Measurements from ENCODE around the gene ADGRG3.

The ADGRG3 gene

GRCh38 chr16:57639172-57639887 is 28.8 kb upstream of the ADGRG3 start:
- Histone ChIP-seq H3K4me3 (ENCODE audit: low read length) (no peak overlapping the region), H3K9ac (ENCODE audit: low read length) (no peak overlapping the region), H3K27me3 (ENCODE audit: low read depth, low read length) (peaks cover 80% of the 10 kb centered on the region), H3K79me2 (ENCODE audit: low read length) (no peaks in the 10 kb centered on the region), H2AFZ (ENCODE audit: low read depth, low read length) (no peak overlapping the region), H3K4me2 (ENCODE audit: low read length) (no peak overlapping the region), H3K27ac (ENCODE audit: low read length) (no peak overlapping the region), H3K36me3 (replicated peaks; ENCODE audit: low read depth, low read length) (no peaks in the 10 kb centered on the region), H3K9me3 (ENCODE audit: insufficient read depth, low read length) (no peaks in the 10 kb centered on the region), H3K4me1 (ENCODE audit: low read length) (no peaks in the 10 kb centered on the region), H4K20me1 (ENCODE audit: insufficient read depth, low read length) (peaks cover 18% of the 10 kb centered on the region)
- TF ChIP-seq CTCF (IDR thresholded peaks at IDR 0.05; ENCODE audit: low read depth, low read length) (no peak), EZH2phosphoT487 (IDR thresholded peaks at IDR 0.05; ENCODE audit: low read depth) (no peak)

- no peak overlapping the region for H3K4me3 ChIP-seq (ENCODE audit: low read length)
- H3K27ac ChIP-seq (ENCODE audit: low read length) = no peak overlapping the region
Observed at GRCh38 chr16:57640185-57640584, 27.9 kb upstream of the ADGRG3 start.

GRCh38 chr16:57640612-57641011 is 27.5 kb upstream of the ADGRG3 start:
- Histone ChIP-seq H3K27me3 (ENCODE audit: low read depth, low read length) (peaks cover 69% of the 10 kb centered on the region), H3K9me3 (ENCODE audit: insufficient read depth, low read length) (no peaks in the 10 kb centered on the region), H3K27ac (ENCODE audit: low read length) (no peak overlapping the region), H3K4me2 (ENCODE audit: low read length) (no peak overlapping the region), H3K79me2 (ENCODE audit: low read length) (no peaks in the 10 kb centered on the region), H3K4me1 (ENCODE audit: low read length) (no peaks in the 10 kb centered on the region), H3K36me3 (replicated peaks; ENCODE audit: low read depth, low read length) (no peaks in the 10 kb centered on the region), H2AFZ (ENCODE audit: low read depth, low read length) (no peak overlapping the region), H3K4me3 (ENCODE audit: low read length) (no peak overlapping the region), H3K9ac (ENCODE audit: low read length) (no peak overlapping the region), H4K20me1 (ENCODE audit: insufficient read depth, low read length) (peaks cover 18% of the 10 kb centered on the region)
- TF ChIP-seq CTCF (IDR thresholded peaks at IDR 0.05; ENCODE audit: low read depth, low read length) (no peak), EZH2phosphoT487 (IDR thresholded peaks at IDR 0.05; ENCODE audit: low read depth) (no peak)

More at GRCh38 chr16:57640185-57640584, 27.9 kb upstream of the ADGRG3 start:
- Histone ChIP-seq H3K79me2 (ENCODE audit: low read length) (no peaks in the 10 kb centered on the region), H3K9ac (ENCODE audit: low read length) (no peak overlapping the region), H3K4me2 (ENCODE audit: low read length) (no peak overlapping the region), H3K36me3 (replicated peaks; ENCODE audit: low read depth, low read length) (no peaks in the 10 kb centered on the region), H3K9me3 (ENCODE audit: insufficient read depth, low read length) (no peaks in the 10 kb centered on the region), H3K27me3 (ENCODE audit: low read depth, low read length) (peaks cover 72% of the 10 kb centered on the region), H4K20me1 (ENCODE audit: insufficient read depth, low read length) (peaks cover 18% of the 10 kb centered on the region), H3K4me1 (ENCODE audit: low read length) (no peaks in the 10 kb centered on the region), H2AFZ (ENCODE audit: low read depth, low read length) (no peak overlapping the region)
- TF ChIP-seq EZH2phosphoT487 (IDR thresholded peaks at IDR 0.05; ENCODE audit: low read depth) = no peak
- no peak for TF ChIP-seq CTCF (IDR thresholded peaks at IDR 0.05; ENCODE audit: low read depth, low read length)

- no peak overlapping the region for H3K27ac ChIP-seq (ENCODE audit: low read length)
- TF ChIP-seq CTCF (IDR thresholded peaks at IDR 0.05; ENCODE audit: low read depth, low read length) (no peak), EZH2phosphoT487 (IDR thresholded peaks at IDR 0.05; ENCODE audit: low read depth) (no peak)
- no peak overlapping the region for H2AFZ ChIP-seq (ENCODE audit: low read depth, low read length)
- no peak overlapping the region for H3K4me3 ChIP-seq (ENCODE audit: low read length)
- no peaks in the 10 kb centered on the region for H3K9me3 ChIP-seq (ENCODE audit: insufficient read depth, low read length)
- peaks cover 18% of the 10 kb centered on the region for H4K20me1 ChIP-seq (ENCODE audit: insufficient read depth, low read length)
- H3K4me2 ChIP-seq (ENCODE audit: low read length) = no peak overlapping the region
- peaks cover 5% of the 10 kb centered on the region for H3K4me1 ChIP-seq (ENCODE audit: low read length)
- no peaks in the 10 kb centered on the region for H3K79me2 ChIP-seq (ENCODE audit: low read length)
- no peak overlapping the region for H3K9ac ChIP-seq (ENCODE audit: low read length)
- no peaks in the 10 kb centered on the region for H3K36me3 ChIP-seq (replicated peaks; ENCODE audit: low read depth, low read length)
- H3K27me3 ChIP-seq (ENCODE audit: low read depth, low read length) = peaks cover 66% of the 10 kb centered on the region
Observed at GRCh38 chr16:57642160-57643135, 25.7 kb upstream of the ADGRG3 start.
